B cell (primary cell): Measurements from ENCODE around the gene TOPAZ1.

Source experiments
- EZH2 ChIP-seq: IDR thresholded peaks from 2 replicates; pipeline ENCODE4 v1.6.1; 2012; ENCODE audit warnings: borderline replicate concordance, low read depth, mild to moderate bottlenecking, moderate library complexity, low read length; ENCODE audit not compliant: insufficient read depth, poor library complexity, severe bottlenecking
- TF ChIP-seq, protein P1 (sequence below): fragments of 200-600 bp; IDR thresholded peaks from one replicate; pipeline ENCODE4 v1.8.0; 2022; ENCODE audit warnings: antibody characterized with exemption, mild to moderate bottlenecking

DNA sequence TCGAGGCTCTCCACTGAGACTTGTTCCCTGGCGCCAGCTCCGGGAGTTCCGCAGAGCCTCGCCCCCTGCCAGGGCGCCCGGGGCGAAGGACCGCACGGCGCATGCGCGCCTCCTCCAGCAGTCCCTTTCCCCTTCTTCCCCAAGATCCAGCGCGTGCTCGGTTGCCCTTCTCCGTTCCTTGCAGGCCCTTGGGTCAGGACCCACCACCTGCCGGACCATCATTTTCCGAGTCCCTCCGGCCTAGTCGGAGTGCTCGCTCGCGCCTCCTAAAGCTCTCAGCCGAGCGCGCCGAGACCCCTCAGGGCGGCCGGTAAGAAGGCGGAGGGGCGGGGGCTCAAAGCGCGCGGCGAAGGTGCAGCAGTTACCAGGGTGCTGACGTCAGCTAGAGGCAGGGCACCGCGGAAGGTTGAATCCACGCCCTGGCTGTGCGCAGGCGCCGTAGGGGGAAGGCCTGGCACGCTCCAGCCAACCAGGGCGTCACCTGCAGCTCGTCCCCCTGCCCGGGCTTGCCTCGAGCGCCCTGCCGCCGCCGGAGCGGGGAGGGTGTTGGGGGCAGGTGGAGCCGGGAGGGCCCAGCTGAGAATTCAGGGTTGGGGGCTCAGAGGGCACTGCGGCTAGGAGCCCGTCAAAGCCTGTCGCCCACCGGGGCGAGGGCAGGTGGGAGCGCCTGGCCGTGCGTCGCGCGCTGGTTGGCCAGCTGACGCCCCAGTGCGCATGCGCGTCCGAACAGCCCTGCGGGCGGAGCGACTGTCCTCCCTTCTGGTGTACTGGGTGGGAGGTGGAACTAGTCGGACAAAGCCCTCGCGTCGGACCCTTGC, 96.5 kb downstream of the TOPAZ1 start, which contains the start of gene TCAIM:
- TF ChIP-seq, protein P1, sequence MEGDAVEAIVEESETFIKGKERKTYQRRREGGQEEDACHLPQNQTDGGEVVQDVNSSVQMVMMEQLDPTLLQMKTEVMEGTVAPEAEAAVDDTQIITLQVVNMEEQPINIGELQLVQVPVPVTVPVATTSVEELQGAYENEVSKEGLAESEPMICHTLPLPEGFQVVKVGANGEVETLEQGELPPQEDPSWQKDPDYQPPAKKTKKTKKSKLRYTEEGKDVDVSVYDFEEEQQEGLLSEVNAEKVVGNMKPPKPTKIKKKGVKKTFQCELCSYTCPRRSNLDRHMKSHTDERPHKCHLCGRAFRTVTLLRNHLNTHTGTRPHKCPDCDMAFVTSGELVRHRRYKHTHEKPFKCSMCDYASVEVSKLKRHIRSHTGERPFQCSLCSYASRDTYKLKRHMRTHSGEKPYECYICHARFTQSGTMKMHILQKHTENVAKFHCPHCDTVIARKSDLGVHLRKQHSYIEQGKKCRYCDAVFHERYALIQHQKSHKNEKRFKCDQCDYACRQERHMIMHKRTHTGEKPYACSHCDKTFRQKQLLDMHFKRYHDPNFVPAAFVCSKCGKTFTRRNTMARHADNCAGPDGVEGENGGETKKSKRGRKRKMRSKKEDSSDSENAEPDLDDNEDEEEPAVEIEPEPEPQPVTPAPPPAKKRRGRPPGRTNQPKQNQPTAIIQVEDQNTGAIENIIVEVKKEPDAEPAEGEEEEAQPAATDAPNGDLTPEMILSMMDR, result no peak
- TF ChIP-seq EZH2, result no peak
